GF-D8 (cell line): ENCODE results near the gene MYF6.
"Not testable (repeated sequence)": the region's sequence is repeated elsewhere in the genome, so short reads cannot be mapped to it uniquely, and the experiment has no call there.

ENCODE experiments used
- DNase-seq: peaks from one replicate; lab custom pipeline; 2025; lab: John Stamatoyannopoulos, UW

MYF6 gene

DNA sequence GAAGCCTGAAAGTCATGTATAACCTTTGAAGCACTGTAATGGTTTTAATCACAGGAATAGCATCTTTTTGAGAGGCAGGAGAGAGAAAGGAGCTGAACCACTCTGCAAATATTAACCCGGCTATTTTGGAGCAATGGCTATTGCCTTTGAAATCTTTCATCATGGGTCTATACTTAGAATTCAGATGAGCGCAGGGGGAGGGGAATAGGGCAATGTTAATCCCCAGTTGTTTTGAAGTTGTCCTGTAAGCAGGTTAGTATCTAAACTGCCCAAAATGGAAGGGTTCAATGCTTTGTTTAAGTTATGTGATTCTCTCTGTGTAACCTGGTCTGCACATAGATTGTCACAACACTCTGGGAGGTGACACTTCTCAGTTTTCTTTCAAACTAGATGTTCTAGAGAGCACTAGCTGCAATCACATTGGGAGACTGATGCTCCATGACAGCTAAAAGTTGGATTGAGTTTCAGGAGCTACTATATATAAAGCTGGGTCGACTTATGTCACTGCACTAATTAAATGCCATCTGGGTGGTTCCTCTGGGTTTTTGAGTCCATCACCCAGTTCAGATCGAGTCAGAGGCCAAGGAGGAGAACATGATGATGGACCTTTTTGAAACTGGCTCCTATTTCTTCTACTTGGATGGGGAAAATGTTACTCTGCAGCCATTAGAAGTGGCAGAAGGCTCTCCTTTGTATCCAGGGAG is at the start of gene MYF6:
TSS of gene MYF6 (plus strand) at position 509 of the 704 bp plus-strand sequence. CDS start at position 595, 86 bp downstream.
- no peak for DNase-seq

GRCh38 chr12:80659512-80660063 is 47.8 kb upstream of the MYF6 start:
- DNase-seq, result no peak

DNA sequence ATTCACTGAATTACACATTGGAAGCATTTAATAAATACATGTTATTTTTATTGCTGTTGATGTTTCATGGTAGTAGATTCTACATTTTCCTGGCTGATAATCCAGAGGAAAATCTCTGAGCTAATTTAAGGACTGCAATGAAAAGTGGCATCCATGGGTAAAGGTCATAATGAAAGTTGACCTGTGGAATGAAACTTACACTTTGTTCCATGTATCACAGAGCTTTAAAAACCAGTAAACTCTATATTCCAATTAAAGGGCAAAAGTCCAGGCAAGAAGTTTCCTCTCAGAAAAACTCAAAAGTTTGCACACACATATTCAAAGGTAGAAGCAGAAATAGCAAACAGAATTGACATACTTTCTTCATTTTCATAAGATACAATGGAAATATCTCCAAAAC is 44.8 kb upstream of the MYF6 start:
- DNase-seq, result no peak

- no peak for DNase-seq
Observed at GRCh38 chr12:80670214-80670613, 37.2 kb upstream of the MYF6 start.

GRCh38 chr12:80676042-80676636 is 31.3 kb upstream of the MYF6 start:
- DNase-seq, result not testable (repeated sequence)

DNA sequence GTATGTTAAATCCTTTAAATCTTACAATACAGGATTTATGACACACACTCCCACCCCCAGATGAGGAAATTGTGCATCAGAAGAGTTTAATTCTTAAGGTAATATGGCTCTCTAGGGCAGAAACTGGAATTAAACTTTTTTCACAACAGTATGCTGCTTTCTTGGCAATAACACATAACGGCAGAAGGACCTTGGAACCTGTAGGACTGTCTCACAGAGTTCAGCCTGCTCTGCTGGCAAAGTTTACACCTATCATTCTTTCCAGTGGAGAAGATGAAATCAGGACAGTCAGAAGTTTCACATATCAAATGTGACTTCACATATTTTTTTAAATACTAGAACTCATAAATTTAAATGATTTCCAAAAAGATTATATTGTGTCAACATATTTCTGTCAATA is 30.6 kb upstream of the MYF6 start:
- DNase-seq, result no peak

GRCh38 chr12:80677994-80678393 is 29.4 kb upstream of the MYF6 start:
- DNase-seq, result no peak

DNA sequence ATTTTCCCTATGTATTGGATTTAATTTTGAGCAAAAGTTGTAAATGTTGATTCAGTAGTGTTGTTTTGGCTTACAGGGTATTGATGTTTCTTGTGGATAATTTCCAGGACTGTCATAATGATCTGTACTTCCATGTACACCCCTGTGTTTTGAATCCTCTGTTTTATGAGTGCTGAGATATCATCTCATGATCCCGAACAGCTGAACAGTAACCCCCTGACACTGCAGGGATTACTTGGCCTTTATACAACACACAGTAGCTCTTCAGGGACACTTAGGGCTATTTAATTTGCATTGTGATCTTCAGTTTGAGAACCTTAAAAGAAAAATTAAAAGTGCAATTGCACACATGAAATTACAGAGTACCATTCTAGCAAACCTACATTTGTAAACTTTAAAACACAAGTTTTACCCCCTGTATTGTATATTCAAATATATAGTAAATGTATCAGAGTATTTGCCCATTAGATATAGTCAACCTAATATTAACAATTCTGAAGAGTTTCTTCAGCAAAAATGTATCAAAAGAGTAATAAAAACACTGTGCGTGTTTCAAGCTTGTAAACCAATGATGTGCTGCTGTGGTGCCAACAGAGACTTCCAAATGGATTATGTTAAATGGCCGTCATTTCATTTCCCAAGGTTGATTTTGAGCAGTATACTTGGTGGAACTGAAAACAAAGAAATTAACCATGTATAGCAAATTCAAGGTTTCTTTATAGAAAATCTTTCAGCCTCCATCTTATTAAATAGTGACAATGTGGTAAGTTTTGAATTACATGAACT is 27.9 kb upstream of the MYF6 start:
- no peak for DNase-seq

DNA sequence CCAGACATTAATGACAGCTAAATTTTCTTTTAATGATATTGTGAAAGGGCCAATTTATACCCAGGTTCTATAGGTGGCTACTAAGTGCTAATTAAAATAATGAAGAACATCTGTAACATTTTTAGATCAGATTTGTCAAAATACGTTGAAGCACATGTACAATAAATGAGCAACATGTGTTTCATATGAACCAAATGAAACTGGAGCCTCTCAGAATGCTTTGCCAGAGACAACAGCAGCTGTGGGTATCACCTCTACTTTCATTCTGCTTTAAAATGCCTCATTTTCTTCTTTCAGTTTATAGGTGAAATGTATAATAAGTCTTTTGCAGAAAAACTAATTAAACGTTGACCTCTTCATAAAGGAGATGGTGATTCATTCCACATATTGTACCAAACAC is 26.1 kb upstream of the MYF6 start:
- DNase-seq, result no peak

- no peak for DNase-seq
Observed at GRCh38 chr12:80681786-80682185, 25.6 kb upstream of the MYF6 start.

- no peak for DNase-seq
Observed at GRCh38 chr12:80684077-80684495, 23.3 kb upstream of the MYF6 start.

GRCh38 chr12:80690090-80690489 is 17.3 kb upstream of the MYF6 start:
- no peak for DNase-seq

DNA sequence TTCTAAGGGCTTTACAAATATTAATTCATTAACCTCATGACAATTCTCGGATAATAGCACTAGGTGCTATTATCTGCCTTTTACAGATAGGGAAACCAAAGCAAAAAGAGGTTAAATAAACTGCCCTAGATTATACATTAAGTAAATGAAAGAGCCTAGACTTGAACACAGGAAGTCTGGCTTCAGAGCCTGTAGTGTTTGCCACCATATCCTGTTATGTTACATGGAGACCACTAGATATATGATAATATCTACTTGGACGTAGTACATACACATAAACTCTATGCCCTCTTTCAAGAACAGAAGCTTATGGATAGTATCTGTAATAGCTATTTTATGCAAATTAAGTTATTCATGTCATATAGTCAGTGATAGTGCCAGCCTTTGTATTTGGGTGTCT is 16.9 kb upstream of the MYF6 start:
- DNase-seq, result no peak

DNA sequence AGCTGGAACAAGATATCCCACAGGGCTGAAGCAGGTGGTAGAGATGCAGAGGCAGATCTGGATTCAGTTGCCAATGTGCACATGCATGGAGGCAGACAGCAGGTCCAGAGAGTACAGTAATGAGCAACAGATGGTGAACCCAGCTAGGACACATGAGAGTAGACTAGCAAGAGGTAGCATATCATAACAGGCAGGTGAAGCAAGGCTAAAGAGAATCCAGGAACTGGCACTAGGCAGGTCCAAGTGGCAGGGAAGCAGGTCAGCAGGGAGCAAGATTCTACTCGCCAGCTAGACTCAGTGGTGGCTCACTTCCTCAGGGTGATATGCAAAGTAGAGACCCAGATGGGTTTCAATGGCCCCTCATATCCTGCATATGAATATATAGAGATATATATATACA is 15.3 kb upstream of the MYF6 start:
- no peak for DNase-seq

- no peak for DNase-seq
Observed at GRCh38 chr12:80697270-80697887, 10.1 kb upstream of the MYF6 start.

DNA sequence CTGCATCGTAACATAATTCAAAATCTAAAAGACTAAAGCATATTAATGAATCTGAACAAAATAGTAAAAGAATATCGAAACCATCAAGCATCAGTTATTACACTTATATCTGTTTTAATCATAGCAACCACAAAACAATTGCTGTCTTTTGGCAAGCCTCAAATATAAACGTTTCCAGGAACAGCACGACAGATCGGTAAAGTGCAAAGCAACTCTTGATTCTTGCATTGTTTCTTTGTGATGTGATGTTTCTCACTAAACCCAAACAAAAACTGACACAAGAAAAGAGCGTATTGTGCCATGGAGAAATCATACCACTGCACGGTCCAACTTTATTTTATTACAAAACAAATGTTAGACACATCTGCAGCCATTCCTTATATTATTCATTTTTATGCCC is 9.2 kb upstream of the MYF6 start:
- DNase-seq, result no peak

- no peak for DNase-seq
Observed at GRCh38 chr12:80698847-80699542, 8.4 kb upstream of the MYF6 start.

GRCh38 chr12:80700327-80700726 is 7.1 kb upstream of the MYF6 start:
- DNase-seq, result no peak

DNA sequence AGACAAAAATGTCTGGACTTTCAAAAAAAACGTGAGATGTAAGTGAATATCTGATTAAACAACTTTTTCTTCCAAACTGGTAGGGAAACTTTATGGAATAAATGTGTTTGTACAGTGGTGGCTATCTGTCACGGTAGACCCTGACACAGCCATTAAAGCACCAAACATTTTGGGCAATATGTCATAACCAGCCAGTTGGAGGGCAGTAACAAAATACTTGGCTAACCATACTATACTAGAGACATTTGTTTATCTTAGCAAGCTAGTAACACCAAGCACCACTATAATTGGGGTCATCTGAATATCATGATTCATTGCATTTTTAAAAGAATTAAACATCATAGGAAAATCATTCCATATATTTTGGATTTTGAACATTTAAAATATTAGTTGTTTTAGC is 6.0 kb upstream of the MYF6 start:
- no peak for DNase-seq

DNA sequence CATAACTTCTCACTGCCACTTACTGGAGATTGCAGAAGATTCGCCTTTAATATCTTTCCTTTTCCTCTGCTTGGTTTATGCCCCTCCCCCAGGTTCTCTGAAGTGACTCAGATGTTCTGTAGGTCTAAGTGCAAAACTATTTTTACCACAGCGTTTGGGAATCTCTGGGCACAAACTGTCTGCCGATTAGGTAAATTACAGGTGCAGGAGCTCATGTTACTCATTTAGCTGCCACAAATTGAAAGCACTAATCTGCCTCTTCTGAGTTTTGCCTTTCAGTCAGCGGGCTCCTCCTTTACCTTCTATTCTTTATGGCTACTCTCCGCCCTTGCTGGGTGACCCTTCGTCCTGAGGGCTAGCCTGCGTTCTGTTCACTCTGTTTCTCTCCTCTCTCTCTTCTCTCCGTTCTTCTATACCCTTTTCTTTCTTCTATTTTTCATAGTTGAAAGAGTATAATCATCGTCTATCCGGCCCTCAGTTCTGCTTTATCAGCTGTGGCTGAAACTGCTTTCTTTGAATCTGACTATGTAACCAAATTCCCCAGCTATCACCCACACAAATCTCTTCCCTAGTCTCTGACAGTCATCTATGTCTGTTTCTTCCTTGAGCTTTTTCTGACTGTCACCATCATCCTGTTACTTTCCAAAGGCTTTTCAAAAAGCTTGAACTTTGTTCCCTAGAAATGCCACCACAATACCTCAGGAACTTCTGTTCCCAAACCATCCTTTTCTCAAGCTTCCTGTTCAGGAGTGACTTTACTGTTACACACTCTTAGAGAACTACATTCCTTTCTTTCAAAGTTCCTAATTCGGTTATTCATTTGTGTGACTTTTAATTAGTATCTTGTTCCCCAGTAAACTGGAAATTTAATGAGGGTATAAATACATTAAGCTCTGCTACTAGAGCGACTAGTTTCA is 4.3 kb upstream of the MYF6 start:
- DNase-seq, result no peak

- DNase-seq, result no peak
Observed at GRCh38 chr12:80704420-80704819, 3.0 kb upstream of the MYF6 start.
